Breast epithelium (tissue), 3 donors: ENCODE results near the gene NEDD4L.

Experiments
- CTCF ChIP-seq, 3 donors: fragments of 450-650 bp; IDR thresholded peaks; one replicate each; pipeline ENCODE4 v1.5.1; 2016 to 2017; ENCODE audit warnings: antibody characterized with exemption in 3 of 3, mild to moderate bottlenecking in 3 of 3, moderate library complexity in 3 of 3
- POLR2A ChIP-seq: fragments of 450-650 bp; IDR thresholded peaks from one replicate; pipeline ENCODE4 v1.6.1; 2016; ENCODE audit warnings: antibody characterized with exemption, mild to moderate bottlenecking, moderate library complexity
- POLR2AphosphoS5 ChIP-seq, 3 donors: sonication (generic); formaldehyde crosslinking; IDR thresholded peaks; one replicate each; pipeline ENCODE4 v1.6.1; 2017; ENCODE audit warnings: antibody characterized with exemption in 3 of 3

- TF ChIP-seq CTCF (IDR thresholded peaks at IDR 0.05): no peak
- TF ChIP-seq POLR2AphosphoS5 (IDR thresholded peaks at IDR 0.05): no peak
- TF ChIP-seq POLR2A: no peak
These were observed 35.0 kb downstream of the NEDD4L start for GRCh38 chr18:58078889-58079573.
